GM12874 (cell line): ENCODE measurements around the gene TM7SF2.

ENCODE experiments used
- CTCF ChIP-seq: IDR thresholded peaks from 2 replicates; pipeline ENCODE4 v1.5.1; 2011; ENCODE audit warnings: low read depth, mild to moderate bottlenecking, control low read depth, low read length, moderate library complexity; ENCODE audit not compliant: insufficient read depth

The TM7SF2 gene

GRCh38 chr11:65111744-65112545 lies at the start of gene TM7SF2:
Gene TM7SF2 (plus strand): TSS chr11:65111872. CDS start chr11:65112016, 144 bp downstream.
- no peak for TF ChIP-seq CTCF

GRCh38 chr11:65063532-65063931 lies 48.1 kb upstream of the TM7SF2 start:
- no peak for TF ChIP-seq CTCF

- TF ChIP-seq CTCF, result no peak
These were observed 46.8 kb upstream of the TM7SF2 start for GRCh38 chr11:65064847-65065240.

- no peak for TF ChIP-seq CTCF
These were observed 45.8 kb upstream of the TM7SF2 start for GRCh38 chr11:65065851-65066250.

- no peak for TF ChIP-seq CTCF
These were observed 45.4 kb upstream of the TM7SF2 start for GRCh38 chr11:65066315-65066714.

- TF ChIP-seq CTCF, result no peak
These were observed 44.8 kb upstream of the TM7SF2 start for GRCh38 chr11:65066805-65067291.

GRCh38 chr11:65067446-65067845 lies 44.2 kb upstream of the TM7SF2 start:
- TF ChIP-seq CTCF, result no peak
